NCI-H2171 treated with DMSO at 0.1 percent for 48 hours (cell line): Measurements from ENCODE around the gene PGAP6.

ENCODE experiments used
- DNase-seq: peaks from one replicate; lab custom pipeline; 2025; lab: John Stamatoyannopoulos, UW

PGAP6 gene

DNA sequence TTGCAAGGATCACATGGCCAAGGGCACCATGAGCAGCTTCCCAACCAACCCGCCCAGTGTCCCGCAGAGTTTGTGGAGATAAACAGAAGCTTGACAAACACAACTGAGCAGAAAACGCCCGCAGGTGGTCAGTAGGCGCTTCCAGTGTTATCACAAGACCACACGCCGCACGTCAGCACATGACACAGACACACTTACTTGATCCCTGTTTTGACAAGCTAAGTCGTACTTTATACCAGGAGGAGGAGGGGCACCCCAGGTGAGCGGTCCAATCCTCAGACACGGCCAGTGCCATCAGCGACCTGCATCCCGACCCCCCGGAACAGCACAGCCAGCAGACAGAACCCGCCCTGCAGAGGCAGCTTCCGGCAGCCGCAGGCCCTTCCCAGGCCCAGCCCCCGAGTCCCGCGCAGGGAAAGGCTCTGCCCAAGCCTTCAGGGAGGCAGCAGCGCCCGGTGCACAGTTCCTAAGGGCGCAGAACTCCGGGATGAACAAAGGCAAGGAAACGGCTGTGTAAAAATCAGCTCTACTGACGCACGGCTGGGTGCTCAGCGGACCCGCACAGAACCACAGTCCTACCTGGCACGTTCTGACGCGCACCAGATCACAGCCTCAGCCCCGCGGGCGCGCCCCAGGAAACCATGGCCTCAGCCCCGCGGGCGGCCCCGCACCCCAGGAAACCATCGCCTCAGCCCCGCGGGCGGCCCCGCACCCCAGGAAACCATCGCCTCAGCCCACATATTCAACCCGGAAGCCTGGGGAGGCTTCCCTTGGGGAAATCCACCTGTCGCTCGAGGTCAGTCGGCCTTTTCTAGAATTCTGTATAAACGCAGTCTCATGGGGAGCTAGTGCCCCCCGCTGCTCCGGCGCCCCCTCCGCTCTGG, 57.1 kb downstream of the PGAP6 start:
- no peak for DNase-seq

DNA sequence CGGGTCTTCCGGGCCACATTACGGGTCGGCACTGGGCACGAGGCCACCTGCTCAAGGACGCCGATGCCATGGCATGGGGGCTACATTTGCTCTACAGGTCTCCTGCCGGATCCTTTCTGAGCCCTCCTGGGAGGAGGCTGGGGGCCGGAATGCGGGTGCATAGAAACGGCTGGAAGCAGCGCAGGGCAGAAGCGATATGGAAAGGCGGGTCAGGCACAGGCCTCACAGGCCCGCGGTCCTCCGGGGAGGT, 57.7 kb downstream of the PGAP6 start:
- no peak for DNase-seq

DNA sequence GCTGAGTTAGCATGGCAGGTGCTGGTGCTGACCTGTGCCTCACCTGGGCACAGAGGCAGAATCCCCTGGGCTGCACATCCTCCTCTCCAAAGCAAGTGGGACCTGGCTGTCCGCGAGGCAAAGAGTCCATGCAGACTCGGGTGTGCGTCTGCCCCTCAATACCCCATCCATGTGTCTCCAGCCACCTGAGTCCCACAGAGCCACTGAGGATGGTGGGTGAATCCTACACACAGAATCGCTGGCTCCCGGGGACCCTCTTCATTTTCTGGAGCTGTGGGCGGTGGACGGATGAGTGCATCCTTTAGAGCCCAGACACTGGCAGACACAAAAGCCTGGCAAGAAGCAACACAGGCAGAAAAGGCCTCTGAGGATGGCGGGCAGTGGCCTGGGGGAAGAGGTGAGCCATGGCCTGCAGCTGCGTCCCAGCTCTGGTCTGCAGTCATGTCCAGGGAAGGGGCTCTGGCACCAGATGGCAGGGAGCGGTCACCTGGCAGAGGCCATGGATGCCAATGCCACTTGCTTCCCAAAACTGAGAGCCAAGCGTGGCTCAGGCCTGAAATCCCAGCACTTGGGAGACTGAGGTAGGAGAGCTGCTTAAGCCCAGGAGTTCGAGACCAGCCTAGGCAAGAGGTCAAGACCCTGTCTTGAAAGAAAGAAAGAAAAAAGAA, 59.2 kb downstream of the PGAP6 start:
- no peak for DNase-seq

DNA sequence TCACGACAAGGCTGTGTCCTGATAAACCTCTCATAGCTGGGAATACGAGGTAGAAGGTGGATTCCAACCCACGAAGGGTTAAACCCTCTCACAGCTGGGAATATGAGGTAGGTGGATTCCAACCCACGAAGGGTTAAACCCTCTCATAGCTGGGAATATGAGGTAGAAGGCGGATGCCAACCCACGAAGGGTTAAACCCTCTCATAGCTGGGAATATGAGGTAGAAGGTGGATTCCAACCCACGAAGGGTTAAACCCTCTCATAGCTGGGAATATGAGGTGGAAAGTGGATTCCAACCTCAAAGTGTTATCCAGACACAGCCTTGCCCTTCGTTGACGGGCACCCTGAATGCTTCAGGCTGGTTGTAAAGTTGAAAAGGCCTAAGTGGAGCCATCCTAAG, 60.2 kb downstream of the PGAP6 start:
- no peak for DNase-seq
